Measurements from ENCODE around the gene NCKAP5L. TPM values are rescaled to one million over a fixed set of nuclear protein-coding genes. Genes with fewer than 3 reads are reported as not detected.
"Not testable (repeated sequence)": the region's sequence is repeated elsewhere in the genome, so short reads cannot be mapped to it uniquely, and the experiment has no call there.

NCKAP5L gene
- total RNA-seq, 2 experiments from 2014 or later = 10.3 to 11.0 TPM

DNA sequence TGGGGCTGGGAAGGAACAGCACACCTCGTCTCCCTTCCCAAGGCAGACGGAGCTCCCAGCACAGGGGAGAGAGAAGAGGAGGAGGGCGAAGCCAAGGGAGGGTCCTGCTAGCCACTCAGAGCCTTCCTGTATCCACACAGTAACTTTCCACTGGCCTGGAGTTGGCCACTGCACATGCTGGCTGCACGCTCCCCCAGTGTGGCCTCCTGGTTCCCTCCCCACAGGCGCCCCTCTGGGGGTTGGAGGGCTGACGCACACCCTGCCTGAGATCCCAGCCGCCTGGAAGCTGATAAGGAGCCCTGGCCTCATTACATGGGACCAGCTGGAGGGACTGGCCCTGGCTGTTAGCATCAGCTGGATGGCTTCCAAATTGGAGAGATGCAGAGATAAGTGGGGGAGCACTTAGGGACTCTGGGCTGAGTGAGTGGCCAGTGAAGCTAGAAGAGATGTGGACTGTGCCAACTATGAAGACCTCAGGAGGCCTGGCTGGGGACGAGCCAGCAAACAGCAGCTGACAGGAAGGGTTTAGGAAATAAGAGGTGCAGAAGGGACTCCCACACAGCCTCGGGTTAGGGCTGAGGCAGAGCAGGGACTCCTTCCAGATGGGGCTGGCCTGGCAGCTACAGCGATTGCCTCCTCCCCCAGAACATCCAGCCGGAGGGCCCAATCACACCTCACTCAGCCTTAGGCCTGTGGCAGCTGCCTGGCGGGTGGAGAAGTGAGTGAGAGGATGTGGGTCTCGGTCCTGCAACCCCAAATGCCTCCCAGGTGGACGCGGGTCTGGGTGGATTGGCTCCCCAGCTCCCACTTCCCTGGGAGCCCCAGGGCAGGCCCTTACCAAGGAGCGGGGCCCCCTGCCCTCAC is 41.0 kb upstream of the NCKAP5L start:
- Mint-ChIP-seq H3K27me3 (peaks cover 8% of the 10 kb centered on the region), H3K36me3 (no peaks in the 10 kb centered on the region), H3K9me3 (no peaks in the 10 kb centered on the region), H3K4me1 (peaks cover 5% of the 10 kb centered on the region), H3K4me3 (no peak overlapping the region), H3K27ac (no peak overlapping the region)
- DNase-seq (no peak), ATAC-seq (ENCODE audit: low read depth) (no peak)
- POLR2A ChIA-PET = no interaction called here

DNA sequence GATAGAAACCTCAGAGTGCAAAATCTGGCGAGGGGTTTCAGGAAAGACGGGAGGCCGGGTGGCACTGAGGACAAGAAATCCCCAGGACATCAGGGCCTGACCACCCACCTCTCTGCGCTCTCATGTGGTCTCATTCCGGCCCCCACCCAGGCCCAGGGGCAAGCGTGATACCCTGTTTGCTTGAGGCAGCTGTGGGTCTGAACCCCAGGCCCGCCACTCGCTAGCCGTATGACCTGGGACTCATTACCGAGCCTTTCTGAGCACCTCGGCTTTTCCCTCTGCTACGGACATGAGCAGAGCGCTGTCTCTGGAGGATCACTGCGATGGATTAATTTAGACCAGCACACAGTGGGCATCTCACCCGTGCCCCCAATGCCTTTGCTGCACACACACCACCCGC is 40.2 kb upstream of the NCKAP5L start:
- Mint-ChIP-seq H3K4me1 (peaks cover 5% of the 10 kb centered on the region), H3K4me3 (no peak overlapping the region), H3K27me3 (peaks cover 14% of the 10 kb centered on the region), H3K27ac (no peak overlapping the region), H3K9me3 (no peaks in the 10 kb centered on the region), H3K36me3 (no peaks in the 10 kb centered on the region)
- POLR2A ChIA-PET = no interaction called here
- ATAC-seq (ENCODE audit: low read depth) = no peak
- DNase-seq = no peak

DNA sequence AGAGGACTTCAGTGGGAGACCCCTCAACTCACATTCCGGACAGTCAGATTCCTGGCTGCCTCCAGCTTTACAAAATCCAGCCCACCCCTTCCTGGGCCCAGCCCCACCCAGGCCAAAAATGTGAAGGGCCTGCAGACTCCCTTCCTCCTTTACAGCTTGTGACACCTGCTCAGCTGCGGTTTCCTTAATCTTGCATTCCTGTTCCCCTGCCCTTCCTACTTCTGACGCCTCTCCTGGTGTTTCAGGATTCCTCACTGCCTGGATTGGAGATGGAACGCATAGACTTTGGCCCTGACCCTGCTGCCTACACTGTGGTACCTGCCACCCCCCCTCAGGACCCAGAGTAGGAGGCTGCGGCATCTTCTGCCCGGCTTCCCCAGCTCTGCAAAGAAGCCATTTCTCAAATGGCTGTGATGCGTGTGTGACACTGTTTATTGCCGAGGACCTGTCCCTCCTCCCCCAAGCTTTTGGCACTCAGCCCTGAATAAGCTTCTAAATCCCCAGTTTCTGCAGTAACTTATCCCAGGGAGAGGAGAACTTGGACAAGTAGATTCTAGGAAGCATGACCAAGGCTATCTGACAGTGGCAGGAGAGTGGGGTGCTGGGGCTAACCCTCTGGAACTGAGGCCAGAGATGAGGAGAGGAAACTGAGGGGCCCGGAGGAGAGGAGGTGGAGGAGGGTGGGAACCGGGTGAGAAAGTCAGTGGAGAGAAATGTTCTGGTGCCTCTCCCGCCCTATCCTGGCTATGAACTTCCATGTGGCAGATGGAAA is 39.5 kb upstream of the NCKAP5L start:
- Mint-ChIP-seq H3K36me3 (no peaks in the 10 kb centered on the region), H3K27ac (no peak overlapping the region), H3K9me3 (no peaks in the 10 kb centered on the region), H3K4me3 (no peak overlapping the region), H3K4me1 (peaks cover 5% of the 10 kb centered on the region), H3K27me3 (peaks cover 14% of the 10 kb centered on the region)
- POLR2A ChIA-PET = no interaction called here
- peak; percentile 12 for ATAC-seq (ENCODE audit: low read depth)
- no peak for DNase-seq

GRCh38 chr12:49866859-49867569 is 38.8 kb upstream of the NCKAP5L start:
- Mint-ChIP-seq H3K4me1 (peaks cover 5% of the 10 kb centered on the region), H3K9me3 (no peaks in the 10 kb centered on the region), H3K27ac (no peak overlapping the region), H3K27me3 (peaks cover 14% of the 10 kb centered on the region), H3K4me3 (no peak overlapping the region), H3K36me3 (no peaks in the 10 kb centered on the region)
- ATAC-seq (ENCODE audit: low read depth) (peak; percentile 72), DNase-seq (peak; percentile 80)
- POLR2A ChIA-PET = no interaction called here

GRCh38 chr12:49865782-49866135 is 37.5 kb upstream of the NCKAP5L start:
- Mint-ChIP-seq H3K27ac (peak overlapping the region; percentile 1), H3K4me3 (no peak overlapping the region), H3K36me3 (no peaks in the 10 kb centered on the region), H3K9me3 (no peaks in the 10 kb centered on the region), H3K27me3 (peaks cover 14% of the 10 kb centered on the region), H3K4me1 (peaks cover 5% of the 10 kb centered on the region)
- DNase-seq = no peak
- POLR2A ChIA-PET = interaction anchor here (1.4 kb wide), 1 partner anchor 19 kb away, joined by 4 read pairs; no protein-coding TSS in a partner anchor
- ATAC-seq (ENCODE audit: low read depth) = no peak

DNA sequence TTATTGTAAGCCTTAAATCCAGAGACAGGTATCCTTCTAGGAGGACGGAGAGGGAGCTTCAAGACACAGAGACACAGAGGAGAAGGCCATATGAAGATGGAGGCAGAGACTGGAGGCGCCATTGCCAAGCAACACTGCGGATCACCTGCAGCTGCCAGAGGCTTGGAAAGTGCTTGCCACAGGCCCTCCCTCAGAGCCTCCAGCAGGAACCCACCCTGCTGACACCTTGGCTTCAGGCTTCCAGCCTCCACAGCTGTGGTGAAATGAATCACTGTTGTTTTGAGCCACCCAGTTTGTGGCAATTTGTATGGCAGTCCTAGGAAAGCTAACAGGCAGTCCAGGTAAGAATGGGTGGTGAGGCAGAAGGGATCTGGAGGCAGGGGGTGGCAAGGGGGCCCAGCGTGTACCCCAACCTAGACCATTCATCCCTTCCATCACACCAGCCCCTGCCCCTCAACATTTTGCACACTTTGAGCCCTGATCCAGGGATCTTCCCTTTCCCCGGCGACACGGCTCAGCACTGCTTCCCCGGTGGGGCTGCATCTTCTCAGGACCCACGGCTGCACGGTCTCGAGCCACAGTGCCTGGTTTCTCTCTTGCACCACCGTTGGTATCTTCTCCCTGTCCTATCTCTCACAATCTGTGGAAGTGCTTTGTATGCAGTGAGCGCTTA is 37.0 kb upstream of the NCKAP5L start:
- Mint-ChIP-seq H3K9me3 (no peaks in the 10 kb centered on the region), H3K27me3 (peaks cover 14% of the 10 kb centered on the region), H3K36me3 (no peaks in the 10 kb centered on the region), H3K27ac (peak overlapping the region; percentile 1), H3K4me3 (no peak overlapping the region), H3K4me1 (peaks cover 5% of the 10 kb centered on the region)
- DNase-seq (no peak), ATAC-seq (ENCODE audit: low read depth) (no peak)
- POLR2A ChIA-PET = interaction anchor here (1.4 kb wide), 1 partner anchor 18 kb away, joined by 4 read pairs; no protein-coding TSS in a partner anchor

- no peaks in the 10 kb centered on the region for H3K9me3 Mint-ChIP-seq
- ATAC-seq (ENCODE audit: low read depth) = no peak
- no peak for DNase-seq
- H3K27ac Mint-ChIP-seq = no peak overlapping the region
- H3K36me3 Mint-ChIP-seq = no peaks in the 10 kb centered on the region
- peaks cover 14% of the 10 kb centered on the region for H3K27me3 Mint-ChIP-seq
- H3K4me3 Mint-ChIP-seq = no peak overlapping the region
- peaks cover 5% of the 10 kb centered on the region for H3K4me1 Mint-ChIP-seq
- POLR2A ChIA-PET = no interaction called here
Measured at GRCh38 chr12:49864798-49865090, 36.5 kb upstream of the NCKAP5L start.

DNA sequence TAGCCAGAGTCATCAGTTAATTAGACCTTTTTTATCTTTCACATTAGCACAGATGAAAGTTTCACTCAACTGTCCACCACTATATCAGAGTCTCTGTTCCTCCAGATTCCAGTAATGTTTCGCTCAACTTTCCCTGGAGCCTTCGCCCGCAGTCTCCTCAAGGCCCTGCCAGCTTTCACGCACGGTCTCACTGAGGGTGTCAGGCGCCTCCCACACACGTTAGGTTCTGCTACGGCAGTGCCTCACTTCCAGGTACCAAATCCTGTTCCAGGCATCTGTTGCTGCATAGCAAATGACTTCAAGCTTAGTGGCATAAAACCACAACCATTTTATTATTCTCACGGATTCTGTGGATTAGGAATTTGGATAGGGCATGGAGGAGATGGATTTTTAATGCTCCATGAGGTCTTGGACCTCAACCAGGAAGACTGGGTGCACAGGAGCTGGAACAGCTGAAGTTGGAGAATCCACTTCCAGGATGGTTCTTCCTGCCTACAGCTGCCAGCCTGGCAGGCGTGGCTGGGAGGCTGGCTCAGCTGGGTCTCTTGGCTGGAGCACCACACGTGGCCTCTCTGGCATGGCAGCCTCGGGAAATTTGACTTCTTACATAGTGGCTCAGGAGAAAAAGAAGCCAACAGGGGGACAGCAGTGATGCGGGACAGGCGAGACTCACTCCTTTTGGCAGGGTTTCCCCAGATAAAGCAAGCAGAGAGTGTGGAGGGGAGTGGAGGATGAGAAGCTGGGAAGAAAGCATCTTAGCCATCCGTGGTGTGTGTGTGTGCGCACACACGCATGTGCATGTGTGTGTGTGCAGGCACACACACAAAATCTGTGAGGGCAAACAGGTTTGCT is 36.0 kb upstream of the NCKAP5L start:
- ATAC-seq (ENCODE audit: low read depth) (no peak), DNase-seq (no peak)
- Mint-ChIP-seq H3K27ac (no peak overlapping the region), H3K27me3 (peaks cover 14% of the 10 kb centered on the region), H3K36me3 (no peaks in the 10 kb centered on the region), H3K4me3 (no peak overlapping the region), H3K4me1 (peaks cover 5% of the 10 kb centered on the region), H3K9me3 (no peaks in the 10 kb centered on the region)
- POLR2A ChIA-PET = no interaction called here

DNA sequence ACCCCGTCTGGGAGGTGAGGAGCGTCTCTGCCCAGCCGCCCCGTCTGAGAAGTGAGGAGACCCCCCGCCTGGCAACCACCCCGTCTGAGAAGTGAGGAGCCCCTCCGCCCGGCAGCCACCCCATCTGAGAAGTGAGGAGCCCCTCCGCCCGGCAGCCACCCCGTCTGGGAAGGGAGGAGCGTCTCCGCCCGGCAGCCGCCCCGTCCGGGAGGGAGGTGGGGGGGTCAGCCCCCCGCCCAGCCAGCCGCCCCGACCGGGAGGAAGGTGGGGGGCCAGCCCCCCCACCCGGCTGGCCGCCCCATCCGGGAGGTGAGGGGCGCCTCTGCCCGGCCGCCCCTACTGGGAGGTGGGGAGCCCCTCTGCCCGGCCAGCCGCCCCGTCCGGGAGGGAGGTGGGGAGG is 32.7 kb upstream of the NCKAP5L start:
- ATAC-seq (ENCODE audit: low read depth); POLR2A ChIA-PET; H3K4me1 Mint-ChIP-seq; H3K4me3 Mint-ChIP-seq; H3K9me3 Mint-ChIP-seq; H3K36me3 Mint-ChIP-seq; DNase-seq; H3K27ac Mint-ChIP-seq: not testable (repeated sequence)
- H3K27me3 Mint-ChIP-seq = peaks cover 28% of the 10 kb centered on the region

DNA sequence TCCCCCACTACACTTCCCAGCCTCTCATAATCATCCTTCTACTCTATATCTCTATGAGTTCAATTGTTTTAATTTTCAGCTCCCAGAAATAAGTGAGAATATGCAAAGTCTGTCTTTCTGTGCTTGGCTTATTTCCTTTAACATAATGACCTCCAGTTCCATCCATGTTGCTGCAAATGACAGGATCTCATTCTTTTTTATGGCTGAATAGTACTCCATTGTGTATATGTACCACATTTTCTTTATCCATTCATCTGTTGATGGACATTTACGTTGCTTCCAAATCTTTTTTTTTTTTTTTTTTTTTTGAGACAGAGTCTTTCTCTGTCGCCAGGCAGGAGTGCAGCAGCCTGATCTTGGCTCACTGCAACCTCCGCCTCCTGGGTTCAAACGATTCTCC is 27.7 kb upstream of the NCKAP5L start:
- H3K9me3 Mint-ChIP-seq; POLR2A ChIA-PET; DNase-seq; H3K4me3 Mint-ChIP-seq; H3K27ac Mint-ChIP-seq; H3K4me1 Mint-ChIP-seq; ATAC-seq (ENCODE audit: low read depth); H3K36me3 Mint-ChIP-seq: not testable (repeated sequence)
- H3K27me3 Mint-ChIP-seq = peaks cover 24% of the 10 kb centered on the region

DNA sequence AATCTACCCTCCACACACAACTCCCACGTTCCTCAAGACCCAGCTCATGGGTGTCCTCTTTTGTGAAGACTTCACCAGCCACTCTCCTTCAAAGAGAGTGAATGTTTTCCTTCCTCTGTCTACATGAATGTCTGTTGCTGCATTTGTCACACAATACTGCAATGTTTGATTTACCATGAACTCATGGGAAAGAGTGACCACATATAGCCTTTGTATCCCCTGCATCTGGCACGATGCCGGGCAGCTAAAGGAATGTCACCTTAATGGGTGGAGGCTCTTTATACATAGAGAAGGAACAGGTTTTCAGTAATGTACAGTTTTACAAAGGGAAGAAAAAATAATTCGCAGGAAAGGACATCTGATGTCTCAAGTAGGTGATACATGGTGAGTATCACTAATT is 26.8 kb upstream of the NCKAP5L start:
- POLR2A ChIA-PET = no interaction called here
- peaks cover 5% of the 10 kb centered on the region for H3K4me1 Mint-ChIP-seq
- DNase-seq (no peak), ATAC-seq (ENCODE audit: low read depth) (no peak)
- no peak overlapping the region for H3K27ac Mint-ChIP-seq
- no peaks in the 10 kb centered on the region for H3K9me3 Mint-ChIP-seq
- H3K4me3 Mint-ChIP-seq = no peak overlapping the region
- no peaks in the 10 kb centered on the region for H3K36me3 Mint-ChIP-seq
- peaks cover 29% of the 10 kb centered on the region for H3K27me3 Mint-ChIP-seq

DNA sequence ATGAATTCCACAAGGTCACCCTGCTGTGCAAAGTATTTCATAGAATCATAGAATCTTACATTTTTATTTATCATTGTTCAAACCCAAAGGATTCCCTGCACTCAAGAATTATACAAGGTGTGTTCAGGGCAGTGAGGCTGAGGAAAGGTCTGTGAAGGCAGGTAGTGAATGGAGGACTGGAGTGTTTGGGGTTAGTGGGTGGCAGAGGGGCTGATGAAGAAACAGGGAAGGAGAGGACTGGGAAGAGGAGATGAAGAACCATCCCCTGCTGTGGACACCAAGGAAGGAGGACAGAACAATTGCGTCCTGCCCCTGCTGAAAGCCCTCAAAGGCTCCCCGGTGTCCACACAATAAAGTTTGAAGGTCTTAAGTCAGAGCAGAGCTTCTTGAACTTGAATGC is 25.5 kb upstream of the NCKAP5L start:
- Mint-ChIP-seq H3K27ac (no peak overlapping the region), H3K36me3 (peaks cover 2% of the 10 kb centered on the region), H3K27me3 (peaks cover 37% of the 10 kb centered on the region), H3K9me3 (no peaks in the 10 kb centered on the region), H3K4me3 (no peak overlapping the region), H3K4me1 (peaks cover 5% of the 10 kb centered on the region)
- POLR2A ChIA-PET = no interaction called here
- DNase-seq (no peak), ATAC-seq (ENCODE audit: low read depth) (no peak)
